Spinal cord (tissue), 10 donors: ENCODE data around the gene CDH23. TPM values are rescaled to one million over a fixed set of nuclear protein-coding genes. Genes with fewer than 3 reads are reported as not detected.
A peak's percentile ranks its signal among the peaks of the same experiment; 100 is the strongest.

Experiments
- DNase-seq, 6 donors: peaks; one replicate each; pipeline versions ENCODE4 v3.0.0 to v3.0.0-alpha.2; 2013 to 2015; ENCODE audit warnings: low spot score in 6 of 6, low read depth in 4 of 6
- H3K27ac ChIP-seq: one replicate; pipeline ENCODE4 v1.5.1; 2013; ENCODE audit warnings: low read depth, low read length, control low read depth
- H3K27me3 ChIP-seq: one replicate; pipeline ENCODE4 v1.6.1; 2013; ENCODE audit warnings: low read length; ENCODE audit not compliant: control insufficient read depth, insufficient read depth
- H3K36me3 ChIP-seq: one replicate; pipeline ENCODE4 v1.6.1; 2013; ENCODE audit warnings: low read length; ENCODE audit not compliant: control insufficient read depth, insufficient read depth
- H3K4me1 ChIP-seq: one replicate; pipeline ENCODE4 v1.6.1; 2013; ENCODE audit warnings: low read length; ENCODE audit not compliant: control insufficient read depth, insufficient read depth
- H3K4me3 ChIP-seq: one replicate; pipeline ENCODE4 v1.5.1; 2013; ENCODE audit warnings: low read depth, low read length, control low read depth
- H3K9me3 ChIP-seq: one replicate; pipeline ENCODE4 v1.6.1; 2013; ENCODE audit warnings: low read length; ENCODE audit not compliant: control insufficient read depth, insufficient read depth
- WGBS: methylation state at CpG from one replicate; pipeline ENCODE4 v1.1.5; 2013; ENCODE audit warnings: missing lambda C conversion rate; ENCODE audit not compliant: insufficient coverage; 5-methylcytosine and 5-hydroxymethylcytosine counted together
- polyA plus RNA-seq, 2 donors: library from polyadenylated mRNA; unstranded; fragments of 120-200 nt; gene quantifications; one replicate each; pipeline ENCODE4 v1.2.1, GENCODE V29; 2013; ENCODE audit not compliant: insufficient read length in 2 of 2
- total RNA-seq, 2 donors: library from RNA; depleted of rRNA in 1 of 2; stranded (reverse); fragments of 120-200 nt in 1 of 2; fragments of >200 nt in 1 of 2; gene quantifications; one replicate each; pipeline versions ENCODE4 v1.2.3 to v1.2.4, GENCODE V29; 2013 to 2014
- donor health status: healthy.

The CDH23 gene
- total and polyA plus RNA-seq, 4 donors: 15.6 to 24.2 (median 19.0) TPM

DNA sequence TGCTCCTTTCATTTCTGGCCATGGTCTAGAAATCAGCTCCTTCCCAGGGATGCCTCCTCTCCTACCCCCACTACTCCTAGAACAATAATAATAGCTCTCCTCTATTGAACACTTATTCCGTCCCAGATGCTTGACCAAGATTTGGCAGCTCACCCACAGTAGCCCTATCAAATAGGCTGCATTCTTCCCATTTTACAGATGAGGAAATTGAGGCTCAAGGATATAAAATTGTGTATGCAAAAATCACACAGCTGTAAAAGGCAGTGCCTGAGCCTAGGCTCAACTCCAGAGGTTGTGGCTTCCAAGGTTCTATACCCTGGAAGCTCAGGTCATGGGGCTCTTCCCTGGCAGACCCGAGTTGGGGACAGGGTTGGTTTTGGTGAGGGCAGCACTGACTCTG lies 240.6 kb downstream of the CDH23 start:
- H3K27me3 ChIP-seq: no peaks in the 10 kb centered on the region
- H3K9me3 ChIP-seq: no peaks in the 10 kb centered on the region
- no peak for DNase-seq
- H3K4me3 ChIP-seq: no peak overlapping the region
- WGBS: 67% methylated on average over 1 of the region's 2 CpGs
- no peak overlapping the region for H3K27ac ChIP-seq
- peaks cover 2% of the 10 kb centered on the region for H3K36me3 ChIP-seq
- peaks cover 39% of the 10 kb centered on the region for H3K4me1 ChIP-seq

DNA sequence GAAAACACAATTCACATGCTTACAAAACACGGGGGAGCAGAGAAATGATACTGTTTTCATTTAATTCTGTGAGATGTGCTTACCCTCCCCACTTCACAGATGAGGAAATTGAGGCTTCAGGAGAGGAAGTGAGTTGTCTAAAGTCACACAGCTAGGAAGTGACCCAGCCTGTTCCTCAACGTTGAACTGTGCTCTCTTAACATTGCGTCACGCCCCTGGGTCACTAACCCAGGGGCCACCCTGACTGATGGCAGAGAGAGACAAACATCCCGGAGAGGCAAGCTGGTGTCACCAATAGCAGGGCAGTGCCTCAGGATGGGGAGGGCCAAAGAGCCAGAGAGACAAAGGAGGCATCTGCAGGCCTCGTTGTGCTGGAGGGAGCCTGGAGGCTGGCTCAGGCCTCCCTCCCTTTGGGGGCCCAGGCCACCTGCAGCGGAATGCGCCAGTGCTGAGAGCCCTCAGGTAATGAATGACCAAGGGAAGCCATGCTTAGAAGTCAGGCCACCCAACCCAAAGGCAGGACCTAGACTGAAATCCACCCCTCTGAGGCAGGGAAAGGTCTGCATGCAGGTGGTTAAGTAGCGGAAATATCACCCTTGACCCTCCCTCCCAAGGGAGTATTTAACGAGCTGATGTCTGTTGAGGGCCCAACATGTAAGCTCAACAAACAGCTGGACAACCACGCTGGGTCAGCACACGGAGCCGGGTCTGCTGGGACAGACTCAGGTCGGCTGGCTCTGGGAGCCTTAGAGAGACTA lies 241.5 kb downstream of the CDH23 start:
- no peak overlapping the region for H3K4me3 ChIP-seq
- WGBS: 61% methylated on average over 6 of the region's 14 CpGs
- H3K4me1 ChIP-seq: peaks cover 38% of the 10 kb centered on the region
- no peaks in the 10 kb centered on the region for H3K9me3 ChIP-seq
- H3K27ac ChIP-seq: no peak overlapping the region
- peaks cover 2% of the 10 kb centered on the region for H3K36me3 ChIP-seq
- no peaks in the 10 kb centered on the region for H3K27me3 ChIP-seq
- DNase-seq: no peak

DNA sequence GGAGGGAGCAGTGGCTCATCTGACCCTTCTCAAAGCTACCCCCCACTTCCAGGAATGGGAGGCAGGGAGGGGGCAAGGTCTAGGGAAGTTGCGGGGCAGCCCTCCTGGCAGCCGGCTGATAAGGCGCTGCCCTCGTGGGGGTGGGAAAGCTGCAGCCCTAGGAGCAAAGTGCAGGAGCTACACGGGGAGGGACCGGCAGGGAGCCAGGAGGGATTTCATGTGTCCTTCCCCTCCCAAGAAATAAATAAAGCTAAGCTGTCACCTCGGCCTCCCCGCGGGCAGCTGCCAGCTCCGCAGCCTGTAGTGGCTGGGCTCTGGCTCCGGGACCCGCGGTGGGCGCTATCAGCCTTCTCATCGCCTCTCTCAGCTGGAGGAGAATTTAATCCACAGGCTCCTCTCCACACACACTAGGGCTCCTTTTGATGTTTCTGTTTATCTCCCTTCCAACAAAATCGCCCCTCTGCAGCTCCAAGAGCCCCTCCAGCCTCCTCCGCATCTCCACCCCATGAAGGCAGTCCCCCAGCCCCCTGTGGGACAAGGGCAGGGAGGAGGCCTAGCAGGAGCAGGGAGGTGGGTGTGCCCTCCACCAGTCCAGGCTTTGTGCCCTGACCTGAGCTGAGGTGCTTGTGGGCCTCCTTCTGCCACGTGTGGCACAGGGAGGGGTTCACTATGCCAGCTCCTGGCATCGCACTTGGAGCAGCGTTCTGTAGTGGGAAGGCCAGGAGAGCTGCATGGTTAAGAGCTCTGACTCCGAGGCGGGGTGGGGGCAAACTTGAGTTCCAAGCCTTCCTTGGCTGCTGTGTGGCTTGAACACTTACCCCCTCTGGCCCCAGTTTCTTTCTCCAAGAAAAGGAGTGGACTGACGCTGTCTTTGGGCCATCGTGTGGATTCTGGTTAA lies 242.4 kb downstream of the CDH23 start:
- Histone ChIP-seq H3K27ac (no peak overlapping the region), H3K4me3 (no peak overlapping the region), H3K9me3 (no peaks in the 10 kb centered on the region), H3K36me3 (peaks cover 2% of the 10 kb centered on the region), H3K27me3 (no peaks in the 10 kb centered on the region), H3K4me1 (peaks cover 30% of the 10 kb centered on the region)
- peak in 2 of 6 donors; percentile 34 to 58 for DNase-seq
- 33% methylated on average over 20 of the region's 24 CpGs for WGBS

DNA sequence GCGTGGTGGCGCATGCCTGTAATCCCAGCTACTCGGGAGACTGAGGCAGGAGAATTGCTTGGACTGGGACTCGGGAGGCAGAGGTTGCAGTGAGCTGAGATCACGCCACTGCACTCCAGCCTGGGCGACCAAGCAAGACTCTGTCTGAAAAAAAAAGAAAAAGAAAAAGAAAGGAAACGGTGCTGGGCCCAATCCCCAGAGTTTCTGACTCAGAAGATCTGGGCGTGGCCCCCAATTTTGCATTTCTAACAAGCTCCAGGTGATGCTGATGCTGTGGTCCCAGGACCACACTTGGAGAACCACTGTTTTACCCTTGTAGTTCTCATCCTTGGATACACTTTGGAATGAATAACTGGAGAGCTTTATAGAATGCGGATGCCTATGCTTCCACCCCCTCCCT lies 243.9 kb downstream of the CDH23 start:
- Histone ChIP-seq H3K27ac (no peak overlapping the region), H3K4me3 (no peak overlapping the region), H3K9me3 (no peaks in the 10 kb centered on the region), H3K4me1 (peaks cover 19% of the 10 kb centered on the region), H3K27me3 (no peaks in the 10 kb centered on the region), H3K36me3 (peaks cover 2% of the 10 kb centered on the region)
- DNase-seq: no peak
- WGBS: 79% methylated on average over 8 of the region's 9 CpGs

DNA sequence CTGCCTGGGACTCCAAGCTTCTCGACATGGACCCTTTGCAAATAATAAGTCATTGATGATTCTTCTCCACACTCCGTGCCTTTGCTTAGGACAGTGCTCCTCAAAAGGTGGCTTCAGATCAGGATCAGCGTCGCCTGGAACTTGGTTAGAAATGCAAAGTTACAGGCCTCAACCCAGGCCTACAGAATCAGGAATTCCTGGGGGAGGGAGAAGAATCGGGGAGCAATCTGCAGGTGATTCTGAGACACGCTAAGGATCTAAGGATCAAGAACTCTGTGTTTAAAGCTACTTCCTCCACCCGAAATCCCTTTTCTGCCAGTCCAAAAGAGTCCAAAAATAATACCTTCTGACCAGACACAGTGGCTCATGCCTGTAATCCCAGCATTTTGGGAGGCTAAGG lies 244.7 kb downstream of the CDH23 start:
- WGBS: 90% methylated on average over 5 of the region's 7 CpGs

DNA sequence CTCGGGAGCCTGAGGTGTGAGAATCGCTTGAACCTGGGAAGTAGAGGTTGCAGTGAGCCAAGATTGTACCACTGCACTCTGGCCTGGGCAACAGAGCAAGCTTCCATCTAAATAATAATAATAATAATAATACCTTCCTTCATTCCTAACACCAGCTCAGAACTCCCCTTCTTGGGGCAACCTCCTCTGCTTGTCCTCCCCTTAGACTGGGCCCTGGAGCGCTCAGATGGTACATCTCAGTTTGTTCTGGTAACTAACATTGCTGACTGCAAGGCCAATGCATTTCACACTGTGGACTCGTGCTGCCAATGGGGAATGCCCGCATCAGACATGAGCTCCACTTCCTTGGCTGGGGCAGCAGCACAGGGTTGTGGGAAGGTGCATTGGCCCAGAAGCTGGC lies 245.3 kb downstream of the CDH23 start:
- peaks cover 2% of the 10 kb centered on the region for H3K36me3 ChIP-seq
- H3K4me1 ChIP-seq: peaks cover 19% of the 10 kb centered on the region
- no peak overlapping the region for H3K27ac ChIP-seq
- DNase-seq: no peak
- no peak overlapping the region for H3K4me3 ChIP-seq
- no peaks in the 10 kb centered on the region for H3K9me3 ChIP-seq
- WGBS: 80% methylated on average over 5 of the region's 5 CpGs
- H3K27me3 ChIP-seq: no peaks in the 10 kb centered on the region

More for the DNA sequence above, 244.7 kb downstream of the CDH23 start:
- Histone ChIP-seq H3K9me3 (no peaks in the 10 kb centered on the region), H3K36me3 (peaks cover 2% of the 10 kb centered on the region), H3K4me3 (no peak overlapping the region), H3K4me1 (peaks cover 19% of the 10 kb centered on the region), H3K27me3 (no peaks in the 10 kb centered on the region), H3K27ac (no peak overlapping the region)
- no peak for DNase-seq

DNA sequence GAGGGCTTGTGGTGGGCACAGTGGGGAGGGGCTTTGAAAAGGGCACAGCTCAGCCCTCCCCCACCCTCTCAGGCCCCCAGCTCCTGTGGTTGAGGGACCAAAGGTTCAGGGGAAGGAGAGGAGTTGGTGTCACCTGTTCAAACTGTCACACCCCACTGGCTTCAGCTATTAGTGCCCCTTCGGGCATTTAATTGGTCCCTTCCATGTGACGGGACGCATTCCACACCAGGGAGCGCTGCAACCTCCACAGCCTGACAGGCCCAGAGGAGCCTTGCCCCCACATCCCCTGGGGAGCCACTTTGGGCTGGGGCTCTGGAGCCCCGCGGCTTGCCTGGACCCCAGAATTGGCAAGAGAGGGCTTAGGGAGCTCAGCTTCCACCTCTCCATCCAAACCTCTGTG lies 247.2 kb downstream of the CDH23 start:
- Histone ChIP-seq H3K4me3 (no peak overlapping the region), H3K27ac (no peak overlapping the region), H3K4me1 (peaks cover 23% of the 10 kb centered on the region), H3K9me3 (no peaks in the 10 kb centered on the region), H3K36me3 (no peaks in the 10 kb centered on the region), H3K27me3 (no peaks in the 10 kb centered on the region)
- no peak for DNase-seq
- 79% methylated on average over 6 of the region's 6 CpGs for WGBS

DNA sequence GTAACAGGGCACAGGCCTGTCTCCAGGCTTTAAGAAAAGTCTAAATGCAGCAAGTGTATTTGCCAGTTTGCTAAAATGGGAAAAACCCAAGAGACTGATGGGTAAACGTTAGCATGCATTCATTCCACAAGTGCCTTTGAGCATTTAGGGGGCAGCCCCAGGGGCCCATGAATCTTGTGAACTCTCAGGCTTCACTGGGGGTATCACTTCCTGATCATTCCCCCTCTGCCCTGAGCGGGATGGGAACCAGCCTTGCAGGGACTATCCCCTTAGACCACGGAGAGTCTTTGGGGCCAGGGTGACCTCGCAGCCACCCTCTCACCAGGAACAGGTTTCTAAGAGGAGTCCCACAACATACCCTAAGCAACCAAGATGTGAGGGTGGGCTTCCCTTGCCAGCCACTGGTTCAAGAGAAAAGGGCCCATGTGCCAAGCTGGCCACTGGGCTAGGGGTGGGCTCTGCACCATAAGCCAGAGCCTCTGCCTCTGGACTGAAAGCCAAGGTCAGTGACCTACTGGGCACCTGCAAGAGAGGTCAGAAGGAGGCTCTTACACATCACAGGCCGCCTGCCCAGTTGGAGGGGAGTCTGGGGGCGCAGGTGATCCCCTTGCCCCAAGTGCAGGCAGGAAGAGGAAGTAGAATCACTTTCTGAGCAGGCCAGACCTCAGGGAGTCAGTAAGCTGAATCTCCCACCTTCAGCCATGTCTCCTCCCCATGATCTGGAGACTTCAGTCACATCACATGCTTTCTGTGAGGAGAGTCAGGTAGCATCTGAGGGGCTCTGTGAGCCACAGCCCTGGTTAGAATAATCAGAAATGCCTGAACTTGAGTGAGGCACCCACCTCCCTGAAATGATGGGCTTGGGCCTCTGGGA lies 247.8 kb downstream of the CDH23 start:
- Histone ChIP-seq H3K9me3 (no peaks in the 10 kb centered on the region), H3K4me1 (peaks cover 18% of the 10 kb centered on the region), H3K27ac (no peak overlapping the region), H3K4me3 (no peak overlapping the region), H3K27me3 (no peaks in the 10 kb centered on the region), H3K36me3 (no peaks in the 10 kb centered on the region)
- DNase-seq: no peak
- WGBS: 81% methylated on average over 3 of the region's 6 CpGs

DNA sequence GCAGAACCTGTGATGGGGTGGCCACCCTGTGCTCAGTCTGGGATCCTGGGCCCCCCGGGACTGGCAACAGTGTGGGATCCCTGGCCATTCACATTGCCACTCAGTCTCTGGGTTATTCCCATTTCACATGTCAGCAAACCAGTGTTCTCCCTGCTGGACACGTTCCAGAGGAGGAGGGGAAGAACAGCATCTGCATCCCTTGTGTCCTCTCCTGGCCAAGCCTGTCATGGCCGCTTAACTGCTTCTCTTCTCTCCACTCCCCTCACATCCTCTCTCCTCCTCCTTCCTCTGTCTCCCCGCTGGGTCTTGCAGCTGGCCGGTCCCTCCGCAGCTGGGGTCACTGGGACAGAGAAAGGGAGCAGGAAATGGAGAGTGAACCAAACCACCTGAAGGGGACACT lies 248.5 kb downstream of the CDH23 start:
- H3K4me1 ChIP-seq: peaks cover 17% of the 10 kb centered on the region
- 50% methylated on average over 1 of the region's 6 CpGs for WGBS
- no peaks in the 10 kb centered on the region for H3K9me3 ChIP-seq
- H3K4me3 ChIP-seq: no peak overlapping the region
- no peak overlapping the region for H3K27ac ChIP-seq
- DNase-seq: peak in 1 of 6 donors; percentile 25
- H3K27me3 ChIP-seq: no peaks in the 10 kb centered on the region
- no peaks in the 10 kb centered on the region for H3K36me3 ChIP-seq
